ENCODE data around the gene B3GAT2.
A peak's percentile ranks its signal among the peaks of the same experiment; 100 is the strongest.
"Not testable (repeated sequence)": the region's sequence is repeated elsewhere in the genome, so short reads cannot be mapped to it uniquely, and the experiment has no call there.

Gene B3GAT2

GRCh38 chr6:70956451-70957283 is at the start of gene B3GAT2:
TSS of gene B3GAT2 (minus strand) at chr6:70957060. CDS start at chr6:70956429, 631 bp downstream.
- DNase-seq, result no peak

- DNase-seq, result no peak
Observed at GRCh38 chr6:70998148-70998547, 41.3 kb upstream of the B3GAT2 start.

- DNase-seq, result no peak
Observed at GRCh38 chr6:70997379-70997778, 40.5 kb upstream of the B3GAT2 start.

GRCh38 chr6:70996106-70996505 is 39.2 kb upstream of the B3GAT2 start:
- DNase-seq, result no peak

GRCh38 chr6:70995411-70995810 is 38.6 kb upstream of the B3GAT2 start:
- no peak for DNase-seq

- no peak for DNase-seq
Observed at GRCh38 chr6:70991253-70991652, 34.4 kb upstream of the B3GAT2 start.

GRCh38 chr6:70985156-70985555 is 28.3 kb upstream of the B3GAT2 start:
- DNase-seq, result no peak

GRCh38 chr6:70982747-70983146 is 25.9 kb upstream of the B3GAT2 start:
- no peak for DNase-seq

GRCh38 chr6:70980727-70981126 is 23.9 kb upstream of the B3GAT2 start:
- no peak for DNase-seq

GRCh38 chr6:70973604-70974003 is 16.7 kb upstream of the B3GAT2 start:
- DNase-seq, result no peak

GRCh38 chr6:70967049-70967448 is 10.2 kb upstream of the B3GAT2 start:
- no peak for DNase-seq

GRCh38 chr6:70957284-70957617 is 391 bp upstream of the B3GAT2 start:
- DNase-seq, result no peak

- DNase-seq, result no peak
Observed at GRCh38 chr6:70956191-70956450, 739 bp downstream of the B3GAT2 start.

- DNase-seq, result peak; percentile 80
Observed at GRCh38 chr6:70955441-70956190, 1.2 kb downstream of the B3GAT2 start.

- no peak for DNase-seq
Observed at GRCh38 chr6:70954750-70955149, 2.1 kb downstream of the B3GAT2 start.

- no peak for DNase-seq
Observed at GRCh38 chr6:70954176-70954575, 2.7 kb downstream of the B3GAT2 start.

- no peak for DNase-seq
Observed at GRCh38 chr6:70952608-70953165, 4.2 kb downstream of the B3GAT2 start.

- DNase-seq, result not testable (repeated sequence)
Observed at GRCh38 chr6:70944321-70944720, 12.5 kb downstream of the B3GAT2 start.

- DNase-seq, result no peak
Observed at GRCh38 chr6:70933853-70934252, 23.0 kb downstream of the B3GAT2 start.

- DNase-seq, result no peak
Observed at GRCh38 chr6:70905742-70906141, 51.1 kb downstream of the B3GAT2 start.

GRCh38 chr6:70903665-70904452 is 53.0 kb downstream of the B3GAT2 start:
- no peak for DNase-seq

- no peak for DNase-seq
Observed at GRCh38 chr6:70901324-70901723, 55.5 kb downstream of the B3GAT2 start.

GRCh38 chr6:70900047-70900446 is 56.8 kb downstream of the B3GAT2 start:
- no peak for DNase-seq

GRCh38 chr6:70894001-70894400 is 62.9 kb downstream of the B3GAT2 start:
- no peak for DNase-seq

Measured in DMS153 (cell line).